Stimulated activated CD4-positive, alpha-beta T cell treated with anti-CD3 and anti-CD28 coated beads, TNF-alpha, amount 100 ng/mL, for 1 hour (primary cell): ENCODE results near the gene TOR3A.
"Not testable (repeated sequence)": the region's sequence is repeated elsewhere in the genome, so short reads cannot be mapped to it uniquely, and the experiment has no call there.

Source experiments
- DNase-seq, 3 donors: peaks; one replicate each; pipeline ENCODE4 v3.0.0-alpha.2; 2020; ENCODE audit warnings: low read depth in 3 of 3, low spot score in 1 of 3

Gene TOR3A

GRCh38 chr1:179081687-179082332 is at the start of gene TOR3A:
TOR3A (plus strand) TSS chr1:179082070; CDS start chr1:179082129, 59 bp downstream.
- DNase-seq, result peak; percentile 45 to 59 (median 47)

DNA sequence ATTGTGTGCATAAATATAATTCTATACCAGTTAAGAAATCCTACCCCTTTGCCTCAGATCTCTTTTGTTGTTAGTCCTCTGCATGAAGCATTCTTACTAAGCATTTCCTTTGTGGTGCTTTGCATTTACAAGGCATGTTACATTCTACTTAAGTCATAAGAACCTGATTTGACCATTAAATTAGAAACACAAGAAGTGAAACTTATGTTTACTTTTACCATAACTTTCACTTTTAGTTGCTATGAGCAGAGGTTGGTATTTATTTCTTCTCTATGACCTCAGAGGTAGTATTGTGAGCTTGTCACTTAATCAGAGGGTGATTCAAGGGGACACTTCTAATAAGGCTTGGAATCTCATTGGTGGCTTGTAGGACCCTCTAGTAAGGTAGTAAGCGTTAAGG is 47.1 kb upstream of the TOR3A start:
- DNase-seq, result no peak

DNA sequence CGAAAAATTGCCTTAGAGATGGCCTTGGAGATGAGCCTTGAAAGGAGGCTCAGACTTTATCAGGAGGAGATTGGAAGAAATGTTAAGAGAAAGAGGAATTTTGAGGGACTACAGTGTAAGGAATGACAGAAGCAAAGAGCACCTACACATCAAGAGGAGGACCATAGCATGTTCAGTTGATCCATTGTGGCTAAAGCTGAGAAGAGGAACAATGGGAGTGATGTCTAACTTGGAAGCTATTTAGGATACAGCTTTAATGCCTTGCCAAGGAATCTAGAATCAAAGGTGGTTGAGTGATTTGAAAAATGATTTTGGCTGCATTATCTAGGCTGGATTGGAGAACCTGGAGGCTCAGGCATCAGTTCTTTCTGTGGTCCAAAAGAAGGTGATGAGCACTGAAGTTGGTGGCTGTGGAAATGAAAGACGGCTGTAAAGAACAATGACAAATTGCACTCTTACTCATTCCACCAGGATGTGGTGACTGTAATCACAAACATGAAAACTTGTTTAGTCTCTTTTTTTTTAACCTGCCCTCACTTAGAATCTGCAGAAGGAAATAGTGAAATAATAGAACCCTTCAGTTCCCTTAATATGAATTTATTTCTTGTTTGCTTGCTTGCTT is 44.9 kb upstream of the TOR3A start:
- DNase-seq, result no peak

- DNase-seq, result no peak
Observed at GRCh38 chr1:179038528-179039281, 43.2 kb upstream of the TOR3A start.

GRCh38 chr1:179039502-179040174 is 42.2 kb upstream of the TOR3A start:
- not testable (repeated sequence) for DNase-seq

GRCh38 chr1:179040175-179040551 is 41.7 kb upstream of the TOR3A start:
- not testable (repeated sequence) for DNase-seq

DNA sequence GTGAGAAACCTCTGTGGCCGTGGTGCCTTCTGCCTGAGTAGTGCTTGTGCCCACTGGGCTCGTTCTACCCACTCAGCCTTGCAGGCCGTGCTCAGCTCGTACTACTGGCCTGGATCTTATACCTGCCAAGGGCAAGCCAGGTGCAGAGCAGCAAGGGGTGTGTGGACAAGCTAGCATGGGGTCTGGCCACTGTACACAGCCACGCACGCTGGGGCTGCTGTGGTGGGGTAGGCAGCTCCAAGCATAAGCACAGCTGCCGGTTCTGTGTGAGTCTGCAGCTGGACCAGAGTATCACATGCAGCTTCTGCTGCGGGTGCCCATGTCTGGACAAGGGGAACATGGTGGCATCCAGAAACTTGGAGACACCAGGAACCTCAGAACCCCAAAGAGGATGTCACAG is 39.8 kb upstream of the TOR3A start:
- no peak for DNase-seq

DNA sequence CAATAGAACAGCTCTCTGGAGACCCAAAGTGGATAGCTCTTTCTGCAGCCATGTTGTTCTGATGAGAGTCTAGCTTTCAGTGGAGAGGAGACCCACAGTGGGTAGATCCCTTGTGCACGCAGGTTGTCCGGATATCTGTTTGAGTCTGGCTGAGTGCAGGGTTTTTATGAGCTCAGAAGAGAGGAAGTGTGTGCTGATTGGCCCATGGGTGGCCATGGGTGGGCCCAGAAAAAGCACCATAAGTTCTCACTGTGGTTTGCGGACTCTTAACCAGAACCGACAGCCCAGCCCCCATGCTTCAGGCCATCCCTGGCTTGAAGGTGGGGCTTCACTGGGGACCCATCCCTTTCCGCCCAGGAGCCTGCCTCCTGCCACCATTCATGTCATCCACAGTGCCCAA is 39.2 kb upstream of the TOR3A start:
- no peak for DNase-seq

DNA sequence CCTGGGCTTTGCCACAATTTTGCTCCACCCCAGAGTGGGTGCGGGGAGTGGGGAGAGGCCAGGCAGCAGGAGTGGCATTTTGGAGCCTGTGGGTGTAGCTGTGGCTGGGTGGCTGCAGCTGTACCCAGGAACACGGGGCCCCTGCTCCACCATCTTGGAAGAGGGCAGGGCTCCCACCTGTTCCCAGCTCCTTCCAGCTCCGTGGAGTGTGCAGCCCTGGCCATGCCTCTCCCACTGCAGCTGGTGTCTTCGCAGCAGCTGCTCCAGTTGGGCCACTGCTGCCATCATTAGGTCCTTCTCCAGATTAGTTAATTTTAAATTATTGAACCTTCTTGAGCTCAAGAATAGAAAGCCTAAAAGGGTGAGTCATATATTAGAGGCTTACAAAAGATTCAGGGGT is 38.6 kb upstream of the TOR3A start:
- DNase-seq, result no peak

GRCh38 chr1:179043907-179044306 is 38.0 kb upstream of the TOR3A start:
- no peak for DNase-seq

GRCh38 chr1:179046808-179047635 is 34.8 kb upstream of the TOR3A start:
- no peak for DNase-seq

DNA sequence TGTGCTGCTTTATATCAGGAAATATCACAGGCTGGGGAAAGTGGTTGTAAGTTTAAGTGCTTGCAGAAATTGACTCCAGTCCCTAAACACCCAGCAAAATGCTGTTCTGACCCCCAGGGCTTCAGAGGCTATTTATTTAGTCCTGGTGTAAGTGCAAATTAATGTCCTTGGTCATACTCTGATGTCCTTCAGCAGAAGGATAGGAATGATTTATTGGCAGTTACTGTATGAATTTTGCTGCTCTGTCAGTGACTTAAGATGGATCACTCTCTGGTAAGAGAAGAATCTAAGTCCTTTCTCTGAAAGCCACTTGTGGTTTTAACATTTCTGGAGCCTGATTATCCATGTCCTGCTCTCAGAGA is 34.3 kb upstream of the TOR3A start:
- no peak for DNase-seq

DNA sequence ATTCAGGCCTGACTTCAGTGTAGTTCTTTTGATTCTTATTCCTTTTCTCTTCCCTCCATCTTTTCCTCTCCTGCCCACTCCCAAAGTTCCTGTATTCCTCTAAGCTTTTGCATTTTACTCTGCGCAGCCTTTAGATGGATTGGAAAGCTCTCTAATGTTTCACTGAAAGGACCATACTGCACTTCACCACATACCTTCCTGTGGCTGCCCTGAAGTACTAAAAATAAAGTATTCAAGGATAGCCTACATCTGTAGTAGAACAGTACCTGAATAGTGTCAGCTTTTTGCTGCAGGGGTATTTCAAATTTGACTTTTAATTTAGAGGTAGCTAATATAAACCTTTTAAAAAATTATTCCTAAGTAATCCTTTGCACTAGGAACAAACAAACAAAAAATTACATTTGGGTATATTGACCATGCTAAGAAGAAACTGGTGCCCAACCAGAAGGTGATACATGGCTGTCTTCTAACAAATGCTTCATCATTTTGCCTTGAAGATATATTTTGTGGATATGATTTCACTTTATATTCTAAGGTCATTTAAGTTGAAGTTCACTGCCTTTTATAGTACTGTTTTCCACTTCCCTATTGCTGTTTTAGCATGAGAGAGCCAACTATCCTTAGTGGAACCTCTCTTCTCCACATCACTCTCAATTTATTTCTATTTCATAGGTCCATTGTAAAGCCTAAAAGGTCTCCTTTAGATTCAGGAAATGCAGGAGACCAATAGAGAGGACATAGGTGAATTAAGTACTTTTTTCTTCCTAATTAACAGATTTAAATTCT is 33.3 kb upstream of the TOR3A start:
- DNase-seq, result no peak

DNA sequence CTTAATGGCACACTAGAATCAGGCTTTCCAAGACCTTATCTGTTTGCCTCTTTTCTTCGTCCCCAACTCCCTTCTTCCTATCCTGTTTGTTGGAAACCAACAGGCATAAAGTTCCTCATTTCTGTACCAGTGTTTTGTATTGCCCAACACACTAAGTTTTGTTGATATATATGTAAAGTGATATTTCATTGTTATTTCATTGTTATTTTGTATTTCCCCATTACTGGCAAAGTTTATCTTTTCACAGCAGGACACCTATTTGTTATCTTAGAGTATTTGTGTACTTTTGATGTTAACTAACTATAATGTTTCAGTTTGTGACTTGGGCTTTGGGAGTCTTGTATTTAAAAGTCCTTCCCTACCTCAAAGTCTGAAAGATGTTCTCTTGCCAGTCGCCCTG is 29.1 kb upstream of the TOR3A start:
- no peak for DNase-seq

DNA sequence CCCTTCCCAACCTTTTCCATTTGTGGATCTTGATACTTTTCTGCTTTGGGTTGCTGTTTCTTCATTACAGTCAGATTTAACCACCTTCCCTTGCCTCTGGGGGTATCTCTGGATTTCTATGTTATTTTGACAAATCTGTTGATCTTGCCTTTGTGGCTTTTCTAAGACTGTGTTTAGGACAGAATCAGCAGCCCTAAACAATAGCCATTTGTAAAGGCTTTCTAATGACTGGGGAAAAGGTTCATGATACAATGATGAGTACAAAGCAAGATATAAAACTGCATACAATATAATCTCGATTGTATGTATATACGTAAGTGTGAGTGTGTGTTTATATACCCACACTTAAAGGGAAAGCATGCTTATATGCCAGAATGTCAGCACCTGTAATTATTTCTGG is 28.4 kb upstream of the TOR3A start:
- DNase-seq, result no peak

GRCh38 chr1:179055937-179056336 is 25.9 kb upstream of the TOR3A start:
- no peak for DNase-seq

- DNase-seq, result no peak
Observed at GRCh38 chr1:179058487-179059483, 23.1 kb upstream of the TOR3A start.

- no peak for DNase-seq
Observed at GRCh38 chr1:179061360-179062282, 20.2 kb upstream of the TOR3A start.
